ENCODE data around the gene CHL1.

CHL1 gene

GRCh38 chr3:291646-292436, 95.3 kb downstream of the CHL1 start:
- TF ChIP-seq CTCF (conservative IDR thresholded peaks at IDR 0.05; ENCODE audit: low read depth, low read length), result no peak
- no peak overlapping the region for H3K4me3 ChIP-seq (ENCODE audit: low read length)
- no peak for DNase-seq (ENCODE audit: low read depth)

- DNase-seq (ENCODE audit: low read depth), result no peak
- no peak overlapping the region for H3K4me3 ChIP-seq (ENCODE audit: low read length)
- no peak for TF ChIP-seq CTCF (conservative IDR thresholded peaks at IDR 0.05; ENCODE audit: low read depth, low read length)
These were observed 97.5 kb downstream of the CHL1 start for GRCh38 chr3:294096-294495.

GRCh38 chr3:294581-294980, 98.0 kb downstream of the CHL1 start:
- no peak for DNase-seq (ENCODE audit: low read depth)
- TF ChIP-seq CTCF (conservative IDR thresholded peaks at IDR 0.05; ENCODE audit: low read depth, low read length), result no peak
- no peak overlapping the region for H3K4me3 ChIP-seq (ENCODE audit: low read length)

- TF ChIP-seq CTCF (conservative IDR thresholded peaks at IDR 0.05; ENCODE audit: low read depth, low read length), result no peak
- no peak overlapping the region for H3K4me3 ChIP-seq (ENCODE audit: low read length)
- DNase-seq (ENCODE audit: low read depth), result no peak
These were observed 98.6 kb downstream of the CHL1 start for GRCh38 chr3:295166-295565.

- DNase-seq (ENCODE audit: low read depth), result no peak
- H3K4me3 ChIP-seq (ENCODE audit: low read length), result no peak overlapping the region
- no peak for TF ChIP-seq CTCF (conservative IDR thresholded peaks at IDR 0.05; ENCODE audit: low read depth, low read length)
These were observed 101.0 kb downstream of the CHL1 start for GRCh38 chr3:297585-297984.

- DNase-seq (ENCODE audit: low read depth), result no peak
- no peak for TF ChIP-seq CTCF (conservative IDR thresholded peaks at IDR 0.05; ENCODE audit: low read depth, low read length)
- H3K4me3 ChIP-seq (ENCODE audit: low read length), result no peak overlapping the region
These were observed 103.2 kb downstream of the CHL1 start for GRCh38 chr3:299590-300301.

- TF ChIP-seq CTCF (conservative IDR thresholded peaks at IDR 0.05; ENCODE audit: low read depth, low read length), result no peak
- no peak overlapping the region for H3K4me3 ChIP-seq (ENCODE audit: low read length)
- DNase-seq (ENCODE audit: low read depth), result no peak
These were observed 110.6 kb downstream of the CHL1 start for GRCh38 chr3:307182-307581.
